Activated T-helper 17 cell treated with anti-CD3 and anti-CD28 coated beads, Interleukin-2, amount 50 U/mL, for 72 hours (primary cell): Measurements from ENCODE around the gene MOCS2. TPM values are rescaled to one million over a fixed set of nuclear protein-coding genes. Genes with fewer than 3 reads are reported as not detected.

ENCODE experiments used
- ATAC-seq: fragments of 150-1000 bp; cut with Tn5 transposase; replicated peaks from 2 replicates; pipeline ENCODE4 v1.10.0; 2021; ENCODE audit warnings: mild to moderate bottlenecking, moderate library complexity
- H3K27ac Mint-ChIP-seq: one replicate; pipeline ENCODE4 v1.8.0; 2022; ENCODE audit warnings: mixed read lengths
- H3K27me3 Mint-ChIP-seq: one replicate; pipeline ENCODE4 v1.8.0; 2022; ENCODE audit warnings: mixed read lengths
- H3K36me3 Mint-ChIP-seq: one replicate; pipeline ENCODE4 v1.8.0; 2022; ENCODE audit warnings: low read depth, mild to moderate bottlenecking, mixed read lengths
- H3K4me1 Mint-ChIP-seq: one replicate; pipeline ENCODE4 v1.8.0; 2022; ENCODE audit warnings: mixed read lengths
- H3K4me3 Mint-ChIP-seq: one replicate; pipeline ENCODE4 v1.8.0; 2022; ENCODE audit warnings: mild to moderate bottlenecking, mixed read lengths
- H3K9me3 Mint-ChIP-seq: one replicate; pipeline ENCODE4 v1.8.0; 2022; ENCODE audit warnings: mixed read lengths
- total RNA-seq, 2 donors: library from RNA; stranded (reverse); gene quantifications; one replicate each; pipeline ENCODE4 v1.2.3, GENCODE V29; 2022

MOCS2 gene
- total RNA-seq, 2 donors from 2014 or later = 17.0 to 27.6 TPM

DNA sequence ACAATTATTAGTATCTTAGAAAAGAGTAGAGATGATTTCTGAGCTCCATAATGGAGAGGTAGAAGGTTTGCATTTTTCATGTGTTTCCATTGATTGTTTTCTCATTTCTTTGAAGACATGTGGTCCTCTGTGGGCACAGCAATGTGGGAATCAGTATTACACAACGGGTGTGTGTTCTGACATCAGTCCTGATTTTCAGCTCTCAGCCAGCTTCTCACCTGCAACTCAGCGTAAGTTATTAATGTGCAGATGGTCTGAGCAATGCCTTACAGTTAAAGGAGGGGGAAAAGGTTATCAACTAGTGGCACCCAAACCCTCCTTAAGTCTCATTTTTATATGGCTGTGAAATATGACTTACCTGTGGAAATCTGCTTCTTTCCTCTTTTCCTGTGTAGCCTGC is 61.3 kb downstream of the MOCS2 start:
- Mint-ChIP-seq H3K27me3 (no peaks in the 10 kb centered on the region), H3K27ac (no peak overlapping the region), H3K36me3 (no peaks in the 10 kb centered on the region), H3K4me3 (no peak overlapping the region), H3K9me3 (no peaks in the 10 kb centered on the region), H3K4me1 (no peaks in the 10 kb centered on the region)
- peak; percentile 32 for ATAC-seq

Other genes starting within 250 kb of the MOCS2 start
- gene ITGA2, start 120.4 kb downstream of the MOCS2 start, total RNA-seq = 1 to 10 TPM; 2.3 to 8.6 TPM